ENCODE data around the gene SH3GL1. TPM values are rescaled to one million over a fixed set of nuclear protein-coding genes. Genes with fewer than 3 reads are reported as not detected.

The SH3GL1 gene
- total and polyA plus RNA-seq, 12 donors: 13.1 to 41.8 (median 18.0) TPM

GRCh38 chr19:4345342-4346019, 54.9 kb downstream of the SH3GL1 start:
- intact Hi-C loops (cut with DNase I): loop anchor here in 1 of 10 donors (5.0 kb wide), 1 partner anchor 73 kb away; no protein-coding TSS in a partner anchor
- Histone ChIP-seq H3K36me3 (peaks cover 0 to 42% (median 4%) of the 10 kb centered on the region in 9 donors), H3K9me3 (no peaks in the 10 kb centered on the region), H3K27ac (no peak overlapping the region), H3K4me1 (peaks cover 0 to 16% (median 13%) of the 10 kb centered on the region in 9 donors), H3K27me3 (no peaks in the 10 kb centered on the region), H3K4me3 (no peak overlapping the region)
- ATAC-seq: no peak
- DNase-seq: no peak
- 91 to 92% methylated on average over 15 of the region's 15 CpGs for WGBS, 2 donors
- TF ChIP-seq CTCF (IDR thresholded peaks at IDR 0.05): no peak

- peaks cover 2 to 21% (median 17%) of the 10 kb centered on the region in 9 donors for H3K4me1 ChIP-seq
- peaks cover 0 to 28% (median 4%) of the 10 kb centered on the region in 9 donors for H3K36me3 ChIP-seq
- peak; percentile 87 to 94 (median 92) for ATAC-seq
- peak; percentile 94 to 96 for DNase-seq
- peak within 1 kb of the TSS; percentile 36 to 89 (median 74) for H3K4me3 ChIP-seq
- H3K27ac ChIP-seq: peak within 1 kb of the TSS; percentile 79 to 98 (median 94)
- H3K27me3 ChIP-seq: no peaks in the 10 kb centered on the region
- 5 to 7% methylated on average over 72 to 97 of the region's 101 CpGs for WGBS, 2 donors
- no peaks in the 10 kb centered on the region for H3K9me3 ChIP-seq
- intact Hi-C loops (cut with DNase I): loop anchor here in 5 of 10 donors (2.0 to 5.0 kb wide), 3 partner anchors 57 to 97 kb away; partner anchors contain the start of genes SH3GL1 (in 5 of the 5), CHAF1A (in 1 of the 5) and YJU2 (in 1 of the 5)
- TF ChIP-seq CTCF (IDR thresholded peaks at IDR 0.05): no peak
These were observed 56.7 kb downstream of the SH3GL1 start, which contains the start of gene MPND for GRCh38 chr19:4343370-4344307. MPND (plus strand) TSS chr19:4343562; CDS start chr19:4343594, 32 bp downstream.

- H3K9me3 ChIP-seq: no peaks in the 10 kb centered on the region
- peak in 6 of 9 donors; percentile 17 to 51 (median 43) for TF ChIP-seq CTCF (IDR thresholded peaks at IDR 0.05)
- no peaks in the 10 kb centered on the region for H3K27me3 ChIP-seq
- WGBS, 2 donors: 0% methylated on average over 39 of the region's 39 CpGs
- H3K4me1 ChIP-seq: peaks cover 3 to 29% (median 25%) of the 10 kb centered on the region in 9 donors
- intact Hi-C loops (cut with DNase I): loop anchor here in 5 of 10 donors (2.0 to 5.0 kb wide), 3 partner anchors 58 to 96 kb away; partner anchors contain the start of genes SH3GL1 (in 5 of the 5), CHAF1A (in 1 of the 5) and YJU2 (in 1 of the 5)
- peak overlapping the region; percentile 36 to 89 (median 74) for H3K4me3 ChIP-seq
- DNase-seq (peak; percentile 93 to 99), ATAC-seq (peak; percentile 94 to 98 (median 96))
- H3K27ac ChIP-seq: peak overlapping the region; percentile 79 to 98 (median 94)
- H3K36me3 ChIP-seq: peaks cover 0 to 20% (median 4%) of the 10 kb centered on the region in 9 donors
These were observed 57.6 kb downstream of the SH3GL1 start for GRCh38 chr19:4342615-4343369.

All from heart right ventricle (tissue), 16 donors.